K562 (cell line): ENCODE results near the gene EXOG. TPM values are rescaled to one million over a fixed set of nuclear protein-coding genes. Genes with fewer than 3 reads are reported as not detected.

Experiments used
- CBX2 ChIP-seq: fragments of 200-600 bp; sonication (generic); IDR thresholded peaks from one replicate; pipeline ENCODE4 v1.6.1; 2012; ENCODE audit warnings: mild to moderate bottlenecking, low read length, inconsistent platforms; ENCODE audit not compliant: insufficient read depth, poor library complexity, severe bottlenecking
- ELF1 ChIP-seq: fragments of 200-800 bp; sonication (Bioruptor generic); IDR thresholded peaks from 2 replicates; pipeline ENCODE4 v1.6.1; 2016; ENCODE audit warnings: missing genetic modification characterization, missing compliant biosample characterization
- GATA2 ChIP-seq: sonication (generic); formaldehyde crosslinking; IDR thresholded peaks from 2 replicates; pipeline ENCODE4 v1.4.0; 2020; ENCODE audit warnings: mild to moderate bottlenecking, missing genetic modification reagents
- HES1 ChIP-seq: fragments of 450-650 bp; IDR thresholded peaks from 2 replicates; pipeline ENCODE4 v1.6.1; 2016; ENCODE audit warnings: low read depth, mild to moderate bottlenecking, moderate library complexity
- MTA2 ChIP-seq: fragments of 450-650 bp; IDR thresholded peaks from 2 replicates; pipeline ENCODE4 v1.6.1; 2016; ENCODE audit warnings: low read depth
- NFYB ChIP-seq: IDR thresholded peaks from 2 replicates; pipeline ENCODE4 v1.6.1; 2011; ENCODE audit warnings: mild to moderate bottlenecking, moderate library complexity; ENCODE audit not compliant: insufficient read length; ENCODE audit errors: extremely low read depth
- NR2C2 ChIP-seq, 2 experiments: fragments of 200-800 bp in 1 of 2; sonication (Bioruptor generic) in 1 of 2; sonication (generic) in 1 of 2; formaldehyde crosslinking in 1 of 2; IDR thresholded peaks; 2 replicates each; pipeline versions ENCODE4 v1.6.1 to v1.8.0; 2016 to 2022; ENCODE audit warnings: mild to moderate bottlenecking in 1 of 2, missing compliant biosample characterization in 1 of 2, missing genetic modification characterization in 1 of 2, missing genetic modification reagents in 1 of 2
- PURB ChIP-seq: sonication (generic); formaldehyde crosslinking; IDR thresholded peaks from 2 replicates; pipeline ENCODE4 v1.9.0; 2021; ENCODE audit warnings: low read depth, mild to moderate bottlenecking, missing genetic modification reagents
- RBM17 ChIP-seq: fragments of 200-400 bp; formaldehyde crosslinking; IDR thresholded peaks from 2 replicates; pipeline ENCODE4 v1.6.1; 2017; ENCODE audit warnings: low read depth, mild to moderate bottlenecking, low read length, borderline replicate concordance
- SIX5 ChIP-seq, 2 experiments: IDR thresholded peaks; 2 replicates each; pipeline ENCODE4 v1.6.1; 2011; ENCODE audit warnings: low read length in 2 of 2, borderline replicate concordance in 1 of 2, low read depth in 1 of 2, mild to moderate bottlenecking in 1 of 2, moderate library complexity in 1 of 2; ENCODE audit not compliant: insufficient read depth in 1 of 2
- SP2 ChIP-seq: IDR thresholded peaks from 2 replicates; pipeline ENCODE4 v1.6.1; 2011; ENCODE audit warnings: mild to moderate bottlenecking, low read depth, low read length, moderate library complexity; ENCODE audit not compliant: poor library complexity, severe bottlenecking; ENCODE audit errors: extremely low read depth
- ZNF197 ChIP-seq: fragments of 200-800 bp; sonication (Bioruptor generic); IDR thresholded peaks from 2 replicates; pipeline ENCODE4 v1.6.1; 2016; ENCODE audit warnings: low read depth, missing genetic modification characterization, missing compliant biosample characterization
- ZNF232 ChIP-seq: sonication (generic); formaldehyde crosslinking; IDR thresholded peaks from 2 replicates; pipeline ENCODE4 v1.8.0; 2022; ENCODE audit warnings: mild to moderate bottlenecking, missing genetic modification reagents
- ZNF239 ChIP-seq: fragments of 250-450 bp; sonication (Bioruptor Pico); IDR thresholded peaks from 2 replicates; pipeline ENCODE4 v1.4.0; 2020; ENCODE audit warnings: mild to moderate bottlenecking
- ZNF395 ChIP-seq: fragments of 200-800 bp; sonication (Bioruptor generic); IDR thresholded peaks from 2 replicates; pipeline ENCODE4 v1.6.1; 2017; ENCODE audit warnings: missing genetic modification characterization, missing compliant biosample characterization
- ZNF740 ChIP-seq, 3 experiments: fragments of 200-800 bp in 1 of 3; sonication (Bioruptor generic) in 1 of 3; sonication (generic) in 1 of 3; formaldehyde crosslinking in 1 of 3; IDR thresholded peaks; 2 replicates each; pipeline versions ENCODE4 v1.6.1 to v1.8.0; 2016 to 2022; ENCODE audit warnings: mild to moderate bottlenecking in 2 of 3, missing compliant biosample characterization in 2 of 3, missing genetic modification characterization in 2 of 3, missing genetic modification reagents in 1 of 3
- polyA plus RNA-seq, 8 experiments: library from polyadenylated mRNA; depleted of rRNA in 4 of 8; stranded (reverse) in 5 of 8; unstranded in 3 of 8; fragments of >200 nt; fragmentation: Nextera tagmentation in 2 of 8; fragmentation: Illumina TruSeq in 1 of 8; extraction: Ambion mirVana in 2 of 8; extraction: Trizol in 1 of 8; gene quantifications; 2 replicates each; pipeline versions ENCODE4 v1.2.1 to v1.2.3, GENCODE V29; 2011 to 2014; ENCODE audit warnings: inconsistent platforms in 1 of 8, missing spikeins in 1 of 8
- total RNA-seq, 7 experiments: library from RNA; depleted of rRNA in 6 of 7; stranded (reverse); fragments of >200 nt in 6 of 7; fragmentation: Illumina TruSeq in 2 of 7; extraction: Trizol in 2 of 7; gene quantifications; 2 replicates each; pipeline versions ENCODE4 v1.2.1 to v1.2.3, GENCODE V29; 2011 to 2021; ENCODE audit warnings: low replicate concordance in 1 of 7
- TF ChIP-seq, protein P1 (sequence below): fragments of 450-650 bp; IDR thresholded peaks from 2 replicates; pipeline ENCODE4 v1.6.1; 2017; ENCODE audit warnings: antibody characterized with exemption, mild to moderate bottlenecking

EXOG gene
- total and polyA plus RNA-seq, 9 of the 15 experiments (the other 6 are each of a cell fraction or from before 2014, with no cell fraction given) = 10.8 to 21.7 (median 14.8) TPM

GRCh38 chr3:38453075-38453912 lies 42.8 kb upstream of the EXOG start, which contains the start of gene ACVR2B (continued):
- no peak for TF ChIP-seq HES1
- TF ChIP-seq PURB (CRISPR knock-in tag) = no peak
- no peak for TF ChIP-seq ZNF232 (CRISPR knock-in tag)
- TF ChIP-seq, protein P1, sequence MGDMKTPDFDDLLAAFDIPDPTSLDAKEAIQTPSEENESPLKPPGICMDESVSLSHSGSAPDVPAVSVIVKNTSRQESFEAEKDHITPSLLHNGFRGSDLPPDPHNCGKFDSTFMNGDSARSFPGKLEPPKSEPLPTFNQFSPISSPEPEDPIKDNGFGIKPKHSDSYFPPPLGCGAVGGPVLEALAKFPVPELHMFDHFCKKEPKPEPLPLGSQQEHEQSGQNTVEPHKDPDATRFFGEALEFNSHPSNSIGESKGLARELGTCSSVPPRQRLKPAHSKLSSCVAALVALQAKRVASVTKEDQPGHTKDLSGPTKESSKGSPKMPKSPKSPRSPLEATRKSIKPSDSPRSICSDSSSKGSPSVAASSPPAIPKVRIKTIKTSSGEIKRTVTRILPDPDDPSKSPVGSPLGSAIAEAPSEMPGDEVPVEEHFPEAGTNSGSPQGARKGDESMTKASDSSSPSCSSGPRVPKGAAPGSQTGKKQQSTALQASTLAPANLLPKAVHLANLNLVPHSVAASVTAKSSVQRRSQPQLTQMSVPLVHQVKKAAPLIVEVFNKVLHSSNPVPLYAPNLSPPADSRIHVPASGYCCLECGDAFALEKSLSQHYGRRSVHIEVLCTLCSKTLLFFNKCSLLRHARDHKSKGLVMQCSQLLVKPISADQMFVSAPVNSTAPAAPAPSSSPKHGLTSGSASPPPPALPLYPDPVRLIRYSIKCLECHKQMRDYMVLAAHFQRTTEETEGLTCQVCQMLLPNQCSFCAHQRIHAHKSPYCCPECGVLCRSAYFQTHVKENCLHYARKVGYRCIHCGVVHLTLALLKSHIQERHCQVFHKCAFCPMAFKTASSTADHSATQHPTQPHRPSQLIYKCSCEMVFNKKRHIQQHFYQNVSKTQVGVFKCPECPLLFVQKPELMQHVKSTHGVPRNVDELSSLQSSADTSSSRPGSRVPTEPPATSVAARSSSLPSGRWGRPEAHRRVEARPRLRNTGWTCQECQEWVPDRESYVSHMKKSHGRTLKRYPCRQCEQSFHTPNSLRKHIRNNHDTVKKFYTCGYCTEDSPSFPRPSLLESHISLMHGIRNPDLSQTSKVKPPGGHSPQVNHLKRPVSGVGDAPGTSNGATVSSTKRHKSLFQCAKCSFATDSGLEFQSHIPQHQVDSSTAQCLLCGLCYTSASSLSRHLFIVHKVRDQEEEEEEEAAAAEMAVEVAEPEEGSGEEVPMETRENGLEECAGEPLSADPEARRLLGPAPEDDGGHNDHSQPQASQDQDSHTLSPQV = no peak
- no peak for TF ChIP-seq SP2
- no peak for TF ChIP-seq NFYB
- no peak for TF ChIP-seq CBX2
- no peak; the same call in 1 of the 2 replicates for TF ChIP-seq ELF1
- no peak for TF ChIP-seq ZNF395 (CRISPR knock-in tag)
- TF ChIP-seq ZNF239 = no peak
- TF ChIP-seq ZNF740 (CRISPR knock-in tag; IDR thresholded peaks at IDR 0.05) = no peak
- TF ChIP-seq ZNF740 (tag; IDR thresholded peaks at IDR 0.05) = peak in 1 of 2 experiments; percentile 27; a peak in 1 of 4 replicates
- TF ChIP-seq RBM17 = no peak
- TF ChIP-seq SIX5 (IDR thresholded peaks at IDR 0.05; ENCODE audit: borderline replicate concordance in 1 of 2, insufficient read depth in 1 of 2, low read depth in 1 of 2, low read length in 2 of 2) = no peak
- TF ChIP-seq NR2C2 (CRISPR knock-in tag; IDR thresholded peaks at IDR 0.05) = 0 out of 2 replicates have a peak, but pooled peaks have one; percentile 21
- no peak for TF ChIP-seq NR2C2 (tag; IDR thresholded peaks at IDR 0.05)
- 0 out of 2 replicates have a peak, but pooled peaks have one; percentile 46 for TF ChIP-seq ZNF197 (CRISPR knock-in tag)
- no peak for TF ChIP-seq MTA2
- no peak; the same call in 1 of the 2 replicates for TF ChIP-seq GATA2 (CRISPR knock-in tag)
